ENCODE measurements around the gene WWP2. TPM values are rescaled to one million over a fixed set of nuclear protein-coding genes. Genes with fewer than 3 reads are reported as not detected.

Gene WWP2
- 10 to 100 TPM; 21.9 to 32.8 (median 27.8) TPM for total RNA-seq

GRCh38 chr16:69761983-69762813, at the start of gene WWP2:
TSS of gene WWP2 (plus strand) at chr16:69762332. CDS start at chr16:69787011, 24,679 bp downstream.
- 2% methylated on average over 10 of the region's 68 CpGs for whole genome bisulfite sequencing
- Histone ChIP-seq H3K27ac (replicated peaks in 1 of 4) (peak within 1 kb of the TSS; percentile 84 to 91 (median 90)), H3K36me3 (no peaks in the 10 kb centered on the region), H3K4me1 (peaks cover 0 to 21% (median 18%) of the 10 kb centered on the region in 4 donors), H3K9me3 (no peaks in the 10 kb centered on the region), H3K4me3 (peak within 1 kb of the TSS; percentile 76 to 98 (median 90)), H3K27me3 (no peaks in the 10 kb centered on the region)
- intact Hi-C loops (cut with DNase I), result no loop called here
- DNase-seq (ENCODE audit: extremely low spot score), result peak; percentile 93
- TF ChIP-seq EP300 (IDR thresholded peaks at IDR 0.05) (peak; percentile 14), CTCF (IDR thresholded peaks at IDR 0.05) (peak in 1 of 3 experiments; percentile 12), POLR2AphosphoS5 (IDR thresholded peaks at IDR 0.05) (peak in 1 of 2 donors; percentile 82), POLR2A (IDR thresholded peaks at IDR 0.05; ENCODE audit: low read depth) (peak; percentile 39)

- Histone ChIP-seq H3K27me3 (no peaks in the 10 kb centered on the region), H3K4me1 (peaks cover 6 to 42% (median 38%) of the 10 kb centered on the region in 4 donors), H3K36me3 (peaks cover 22 to 85% (median 73%) of the 10 kb centered on the region in 4 donors), H3K4me3 (no peak overlapping the region), H3K27ac (replicated peaks in 1 of 4) (peak overlapping the region in 2 of 4 donors; percentile 16 to 33), H3K9me3 (no peaks in the 10 kb centered on the region)
- peak; percentile 55 for DNase-seq (ENCODE audit: extremely low spot score)
- WGBS, result 80% methylated on average over 9 of the region's 9 CpGs
- TF ChIP-seq CTCF (IDR thresholded peaks at IDR 0.05) (peak in 1 of 3 experiments; percentile 29), EP300 (IDR thresholded peaks at IDR 0.05) (no peak), POLR2A (IDR thresholded peaks at IDR 0.05; ENCODE audit: low read depth) (no peak), POLR2AphosphoS5 (IDR thresholded peaks at IDR 0.05) (peak in 1 of 2 donors; percentile 4)
- intact Hi-C loops (cut with DNase I), result no loop called here
These were observed 49.1 kb upstream of the WWP2 start for GRCh38 chr16:69712914-69713581.

GRCh38 chr16:69717066-69717465, 45.1 kb upstream of the WWP2 start:
- peaks cover 0 to 16% (median 12%) of the 10 kb centered on the region in 4 donors for H3K4me1 ChIP-seq
- no peak for DNase-seq (ENCODE audit: extremely low spot score)
- intact Hi-C loops (cut with DNase I), result no loop called here
- H3K9me3 ChIP-seq, result no peaks in the 10 kb centered on the region
- no peak overlapping the region for H3K4me3 ChIP-seq
- WGBS, result 84% methylated on average over 6 of the region's 6 CpGs
- H3K27me3 ChIP-seq, result no peaks in the 10 kb centered on the region
- H3K27ac ChIP-seq (replicated peaks in 1 of 4), result no peak overlapping the region
- TF ChIP-seq POLR2A (IDR thresholded peaks at IDR 0.05; ENCODE audit: low read depth) (no peak), POLR2AphosphoS5 (IDR thresholded peaks at IDR 0.05) (no peak), EP300 (IDR thresholded peaks at IDR 0.05) (no peak), CTCF (IDR thresholded peaks at IDR 0.05) (no peak)
- peaks cover 28 to 72% (median 61%) of the 10 kb centered on the region in 4 donors for H3K36me3 ChIP-seq

GRCh38 chr16:69718111-69718764, 43.9 kb upstream of the WWP2 start:
- Histone ChIP-seq H3K4me3 (no peak overlapping the region), H3K4me1 (peaks cover 0 to 15% (median 3%) of the 10 kb centered on the region in 4 donors), H3K27me3 (no peaks in the 10 kb centered on the region), H3K36me3 (peaks cover 20 to 60% (median 49%) of the 10 kb centered on the region in 4 donors), H3K9me3 (no peaks in the 10 kb centered on the region), H3K27ac (replicated peaks in 1 of 4) (no peak overlapping the region)
- WGBS, result 91% methylated on average over 10 of the region's 10 CpGs
- intact Hi-C loops (cut with DNase I), result no loop called here
- TF ChIP-seq CTCF (IDR thresholded peaks at IDR 0.05) (no peak), EP300 (IDR thresholded peaks at IDR 0.05) (no peak), POLR2A (IDR thresholded peaks at IDR 0.05; ENCODE audit: low read depth) (no peak), POLR2AphosphoS5 (IDR thresholded peaks at IDR 0.05) (no peak)
- DNase-seq (ENCODE audit: extremely low spot score), result no peak
